HG02588 (cell line): ENCODE data around the gene COL7A1.
"Not testable (repeated sequence)": the region's sequence is repeated elsewhere in the genome, so short reads cannot be mapped to it uniquely, and the experiment has no call there.

Source experiments
- ATAC-seq: cut with Tn5 transposase; IDR thresholded peaks from one replicate; pipeline ENCODE4 v1.9.1; 2021; ENCODE audit warnings: mild to moderate bottlenecking, moderate library complexity; ENCODE audit not compliant: unreplicated experiment

COL7A1 gene

GRCh38 chr3:48546203-48546829, 48.8 kb downstream of the COL7A1 start:
- ATAC-seq, result no peak

- ATAC-seq, result no peak
Measured at GRCh38 chr3:48544141-48544540, 51.0 kb downstream of the COL7A1 start.

GRCh38 chr3:48543271-48543866, 51.8 kb downstream of the COL7A1 start:
- no peak for ATAC-seq

- no peak for ATAC-seq
Measured at GRCh38 chr3:48538451-48538850, 56.7 kb downstream of the COL7A1 start.

GRCh38 chr3:48536785-48537184, 58.3 kb downstream of the COL7A1 start:
- no peak for ATAC-seq

GRCh38 chr3:48536116-48536515, 59.0 kb downstream of the COL7A1 start:
- ATAC-seq, result no peak

- no peak for ATAC-seq
Measured at GRCh38 chr3:48535578-48535977, 59.6 kb downstream of the COL7A1 start.

GRCh38 chr3:48532977-48533337, 62.2 kb downstream of the COL7A1 start:
- ATAC-seq, result no peak

GRCh38 chr3:48532271-48532976, 62.7 kb downstream of the COL7A1 start:
- no peak for ATAC-seq

- ATAC-seq, result not testable (repeated sequence)
Measured at GRCh38 chr3:48530701-48531100, 64.4 kb downstream of the COL7A1 start.

GRCh38 chr3:48528754-48529153, 66.4 kb downstream of the COL7A1 start:
- ATAC-seq, result no peak

GRCh38 chr3:48528048-48528447, 67.1 kb downstream of the COL7A1 start:
- ATAC-seq, result no peak

GRCh38 chr3:48524970-48525369, 70.2 kb downstream of the COL7A1 start:
- ATAC-seq, result no peak

- no peak for ATAC-seq
Measured at GRCh38 chr3:48521635-48522034, 73.5 kb downstream of the COL7A1 start.

- no peak for ATAC-seq
Measured at GRCh38 chr3:48519277-48519643, 75.9 kb downstream of the COL7A1 start.

GRCh38 chr3:48518638-48519276, 76.4 kb downstream of the COL7A1 start:
- no peak for ATAC-seq

GRCh38 chr3:48518069-48518468, 77.1 kb downstream of the COL7A1 start:
- no peak for ATAC-seq

GRCh38 chr3:48516571-48516970, 78.6 kb downstream of the COL7A1 start:
- no peak for ATAC-seq

- ATAC-seq, result no peak
Measured at GRCh38 chr3:48514431-48515227, 80.5 kb downstream of the COL7A1 start.
